HG03565 (cell line): ENCODE data around the gene LEMD1.
"Not testable (repeated sequence)": the region's sequence is repeated elsewhere in the genome, so short reads cannot be mapped to it uniquely, and the experiment has no call there.

Experiments
- ATAC-seq: cut with Tn5 transposase; IDR thresholded peaks from one replicate; pipeline ENCODE4 v1.9.1; 2021; ENCODE audit warnings: mild to moderate bottlenecking, moderate library complexity; ENCODE audit not compliant: unreplicated experiment

Gene LEMD1

DNA sequence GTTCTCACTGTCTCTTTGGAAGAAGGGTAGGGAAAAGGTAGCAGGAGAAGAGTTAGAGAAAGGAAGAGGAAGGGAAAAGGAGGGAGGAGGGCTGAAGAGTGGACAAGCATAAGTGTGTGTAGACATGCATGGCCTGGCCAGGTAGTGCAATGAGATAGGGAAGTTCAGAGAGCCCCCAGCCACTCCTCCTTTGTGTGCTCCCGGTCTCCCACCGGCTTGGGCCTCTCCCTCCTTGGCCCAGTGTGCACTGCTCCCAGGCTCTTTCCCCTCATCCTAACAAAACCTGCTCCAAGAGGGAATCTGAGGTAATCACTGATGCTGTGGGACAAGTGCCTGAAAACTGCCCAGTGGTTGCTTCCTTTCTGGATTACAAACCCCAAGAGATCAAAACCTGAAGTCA lies 10.3 kb upstream of the LEMD1 start:
- no peak for ATAC-seq

DNA sequence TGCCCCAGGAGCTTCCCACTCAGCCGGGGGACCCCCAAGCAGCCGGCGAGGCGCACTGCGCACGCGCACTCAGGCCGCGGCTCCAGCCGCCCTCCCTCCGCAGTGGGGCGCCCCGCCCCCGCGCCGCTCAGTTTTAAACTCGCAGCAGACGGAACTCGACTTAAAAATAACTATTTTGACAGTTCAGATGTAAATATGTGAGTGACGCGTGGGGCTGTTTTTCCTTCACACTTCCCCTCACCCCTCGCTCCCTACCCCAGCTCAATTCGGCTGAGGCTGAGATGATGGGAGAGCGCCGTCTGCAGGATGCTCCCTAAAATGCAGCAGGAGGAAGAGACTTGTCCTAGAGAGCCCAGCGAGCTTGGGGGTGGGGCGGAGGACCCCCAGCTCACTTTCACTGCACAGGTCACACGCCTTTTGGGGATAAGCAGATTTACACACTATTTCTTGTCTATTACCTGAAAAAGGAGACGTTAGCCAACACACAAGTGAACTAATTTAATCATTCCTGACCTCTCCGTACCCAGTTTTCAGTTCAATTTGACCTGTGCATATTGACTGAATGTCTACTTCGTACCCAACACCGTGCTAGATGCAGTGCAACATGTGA lies 8.9 kb upstream of the LEMD1 start:
- ATAC-seq = no peak

DNA sequence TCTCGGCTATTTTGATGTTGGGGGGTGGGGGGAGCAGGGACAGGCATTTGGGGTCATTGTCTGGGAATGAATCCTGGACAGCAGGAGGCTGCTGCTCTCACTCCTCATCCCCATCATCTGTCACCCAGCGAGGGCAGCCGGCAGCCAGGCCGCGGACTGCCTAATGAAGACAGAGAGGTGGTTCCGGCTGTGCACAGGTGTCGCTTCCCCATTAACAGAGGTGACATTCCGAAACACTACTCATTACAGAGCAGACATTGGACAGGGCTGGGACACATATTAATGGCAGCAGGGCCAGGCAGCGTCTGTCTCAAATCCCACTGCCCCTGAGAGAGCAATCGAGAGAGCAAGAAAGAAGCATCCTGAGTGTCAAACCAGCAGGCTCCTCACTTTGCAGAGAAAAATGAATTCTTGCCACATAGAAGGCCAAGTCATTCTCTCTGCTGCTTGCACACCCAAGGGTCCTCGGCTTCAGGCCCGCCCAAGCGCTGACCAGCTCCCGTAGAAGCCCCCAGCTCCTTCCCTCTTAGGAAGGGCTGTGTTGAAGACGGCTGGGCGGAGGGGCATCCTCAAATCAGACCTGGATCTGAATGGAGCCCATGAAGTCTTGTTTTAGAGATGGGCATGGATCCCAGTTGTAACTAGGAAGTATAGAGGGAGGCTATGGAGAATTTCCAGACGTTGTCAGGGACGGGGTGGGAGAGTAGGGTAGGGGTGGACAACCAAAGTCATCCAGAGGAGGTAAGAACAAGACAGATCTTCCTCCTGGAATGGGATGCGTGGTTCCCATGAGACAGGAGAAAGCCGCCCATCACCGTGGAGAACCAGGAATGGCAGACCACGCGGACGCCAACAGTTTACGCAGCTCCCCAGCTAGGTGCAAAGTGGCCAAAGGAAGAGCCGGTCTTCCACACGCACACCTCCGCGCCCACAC lies 8.2 kb upstream of the LEMD1 start:
- no peak for ATAC-seq

DNA sequence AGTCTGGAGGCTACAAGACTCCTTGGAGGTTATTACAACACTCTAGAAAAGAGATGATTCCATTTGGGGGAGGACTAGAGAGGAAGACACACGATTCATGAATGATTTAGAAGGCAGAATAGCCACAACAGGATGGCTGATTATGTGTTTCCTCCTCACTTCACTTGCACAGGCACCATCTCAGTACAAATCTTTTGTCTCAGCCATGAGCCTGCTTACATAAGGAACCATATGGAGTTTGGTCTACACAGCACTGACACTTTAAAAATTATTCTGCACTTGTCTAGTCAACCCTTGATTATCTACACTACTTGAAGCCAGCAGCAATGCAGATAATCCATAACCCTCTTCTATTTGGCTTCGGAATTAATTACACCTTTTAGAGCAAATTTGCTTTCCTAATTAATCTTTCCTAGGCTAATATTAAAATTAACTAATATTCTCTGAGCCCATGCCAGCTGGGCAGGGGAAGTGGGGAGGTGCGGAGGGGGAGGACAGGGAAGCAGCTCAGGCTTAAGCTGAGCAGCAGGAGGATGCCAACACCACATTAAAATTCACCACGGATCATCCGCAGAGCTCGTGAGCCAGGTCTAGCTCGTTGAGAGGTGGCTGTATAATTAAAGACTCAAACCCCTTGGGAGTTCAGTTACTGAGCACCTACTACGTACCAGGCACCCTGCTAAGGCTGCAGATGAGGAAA lies 3.2 kb upstream of the LEMD1 start:
- no peak for ATAC-seq

DNA sequence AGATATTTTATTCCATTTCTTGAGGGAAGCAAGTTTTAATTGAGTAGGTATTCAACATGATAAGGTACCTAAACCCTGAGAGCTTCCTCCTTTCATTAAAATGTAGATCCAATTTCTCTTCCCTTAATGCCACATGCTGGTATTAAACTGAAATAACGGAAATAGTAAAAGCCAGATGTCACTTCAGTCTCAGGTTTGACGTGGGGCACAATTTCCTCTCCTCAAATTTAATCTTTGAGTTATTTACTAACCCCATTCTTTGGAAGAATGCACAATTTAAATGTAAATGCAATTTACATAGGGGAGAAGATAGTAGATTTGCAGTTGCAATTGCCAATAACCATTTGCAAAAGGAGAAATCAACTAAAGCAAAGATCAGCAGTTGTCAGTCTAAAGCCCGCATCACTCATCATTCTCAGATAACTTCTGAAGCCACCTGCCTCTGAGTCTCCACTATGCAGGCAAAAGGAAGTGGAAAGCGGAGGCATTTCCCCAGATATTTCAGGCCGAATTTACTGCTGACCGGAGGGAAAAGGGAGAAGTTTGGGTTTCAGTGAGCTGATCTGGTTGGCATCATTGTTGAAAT lies 2.1 kb upstream of the LEMD1 start:
- no peak for ATAC-seq

DNA sequence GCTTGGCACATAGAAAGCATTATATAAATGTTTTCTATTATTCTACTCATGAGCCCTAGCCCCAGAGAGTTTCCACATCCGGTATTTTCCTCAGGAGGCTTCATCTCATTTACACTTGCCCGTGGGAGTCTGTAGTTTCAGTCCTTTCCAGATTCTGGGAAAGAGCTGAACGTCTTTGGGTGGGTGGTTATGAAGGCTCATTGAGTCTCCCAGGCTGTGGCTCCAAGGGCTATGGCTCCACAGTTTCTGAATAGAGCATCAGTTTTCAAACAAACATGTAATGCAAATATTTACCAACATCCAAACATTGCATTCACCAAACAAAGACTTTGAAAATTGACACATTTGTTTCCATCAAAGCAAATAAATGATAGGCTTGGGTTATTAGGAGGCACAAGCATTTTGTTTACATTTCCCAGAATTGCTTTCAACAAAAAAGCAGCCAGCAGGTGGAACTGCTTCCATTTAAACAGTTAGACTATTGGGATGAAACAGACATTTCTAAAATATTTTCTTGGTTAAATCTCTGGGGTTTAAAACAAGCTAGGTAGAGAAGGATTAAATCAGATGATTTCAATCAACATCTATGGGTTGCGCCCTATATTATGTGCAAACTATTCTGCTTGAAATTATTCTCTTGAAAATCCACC lies 1.3 kb upstream of the LEMD1 start:
- no peak for ATAC-seq

DNA sequence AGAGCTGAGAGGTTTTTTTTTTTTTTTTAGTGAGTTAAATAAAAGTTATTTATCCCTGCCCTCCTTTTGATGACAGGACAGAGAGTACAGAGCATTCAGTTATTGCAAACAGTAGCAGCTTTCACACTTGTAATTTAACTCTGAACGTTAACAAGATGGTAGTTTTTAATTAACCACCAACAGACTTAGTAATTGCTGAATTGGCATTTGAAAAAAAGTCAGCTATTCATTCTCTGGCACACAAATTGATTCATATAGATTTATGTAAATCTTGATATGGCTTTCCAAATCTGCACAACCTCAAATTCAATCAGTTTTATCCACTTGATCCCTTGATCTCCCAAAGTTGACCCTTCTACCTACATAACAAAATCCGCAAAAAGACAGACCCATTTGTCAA lies 918 bp downstream of the LEMD1 start:
- ATAC-seq = no peak

DNA sequence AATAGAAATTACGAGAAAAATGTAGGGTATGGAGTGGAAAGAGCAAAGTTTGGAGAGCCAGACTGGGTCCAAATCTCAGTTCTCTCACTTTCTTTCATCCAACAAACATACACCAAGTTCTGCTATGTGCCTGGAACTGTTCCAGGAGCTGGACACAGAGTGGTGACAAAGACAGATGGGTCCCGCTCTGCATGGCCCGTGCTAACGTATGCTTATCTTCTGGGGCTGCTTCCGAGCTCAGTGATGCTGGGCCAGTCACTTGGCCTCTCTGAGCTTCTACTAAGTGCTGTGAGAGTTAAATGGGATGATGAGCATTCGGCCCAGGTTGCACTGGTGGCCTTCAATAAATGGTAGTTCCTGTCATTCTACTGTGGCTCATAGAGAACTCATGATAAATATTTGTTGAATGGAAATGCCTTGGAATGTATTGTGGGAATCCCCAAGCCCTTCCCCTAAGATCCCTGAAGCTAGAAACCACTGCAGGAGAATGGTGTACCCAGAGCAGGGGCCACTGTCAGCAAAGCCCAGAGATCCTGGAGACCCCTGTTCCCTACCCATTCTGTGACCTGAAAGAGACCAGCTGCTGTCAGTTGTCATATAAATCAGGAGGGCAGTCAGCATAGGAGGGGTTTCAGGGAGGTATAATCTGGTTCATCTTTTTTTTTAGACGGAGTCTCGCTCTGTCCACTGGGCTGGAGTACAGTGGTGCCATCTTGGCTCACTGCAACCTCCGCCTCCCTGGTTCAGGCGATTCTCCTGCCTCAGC lies 3.8 kb downstream of the LEMD1 start:
- no peak for ATAC-seq

DNA sequence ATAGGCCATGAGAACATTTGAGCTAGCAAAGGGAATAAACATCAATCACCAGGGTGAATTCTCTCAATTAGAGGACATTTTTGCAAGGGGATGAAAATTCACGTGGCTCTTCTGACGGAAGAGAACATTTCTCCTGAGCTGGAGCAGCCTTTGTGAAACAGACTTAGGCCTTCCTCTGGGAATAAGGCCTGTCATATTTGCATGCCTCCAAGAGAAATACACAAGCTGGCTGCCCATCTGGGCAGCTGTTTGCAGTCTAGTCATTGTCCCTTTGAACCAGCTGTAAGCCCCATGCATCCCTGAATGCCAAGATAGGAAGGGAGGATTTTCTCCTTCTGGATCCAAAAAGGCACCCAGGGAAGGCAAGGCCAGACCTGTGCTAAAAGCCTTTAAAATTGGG lies 5.5 kb downstream of the LEMD1 start:
- ATAC-seq = no peak

DNA sequence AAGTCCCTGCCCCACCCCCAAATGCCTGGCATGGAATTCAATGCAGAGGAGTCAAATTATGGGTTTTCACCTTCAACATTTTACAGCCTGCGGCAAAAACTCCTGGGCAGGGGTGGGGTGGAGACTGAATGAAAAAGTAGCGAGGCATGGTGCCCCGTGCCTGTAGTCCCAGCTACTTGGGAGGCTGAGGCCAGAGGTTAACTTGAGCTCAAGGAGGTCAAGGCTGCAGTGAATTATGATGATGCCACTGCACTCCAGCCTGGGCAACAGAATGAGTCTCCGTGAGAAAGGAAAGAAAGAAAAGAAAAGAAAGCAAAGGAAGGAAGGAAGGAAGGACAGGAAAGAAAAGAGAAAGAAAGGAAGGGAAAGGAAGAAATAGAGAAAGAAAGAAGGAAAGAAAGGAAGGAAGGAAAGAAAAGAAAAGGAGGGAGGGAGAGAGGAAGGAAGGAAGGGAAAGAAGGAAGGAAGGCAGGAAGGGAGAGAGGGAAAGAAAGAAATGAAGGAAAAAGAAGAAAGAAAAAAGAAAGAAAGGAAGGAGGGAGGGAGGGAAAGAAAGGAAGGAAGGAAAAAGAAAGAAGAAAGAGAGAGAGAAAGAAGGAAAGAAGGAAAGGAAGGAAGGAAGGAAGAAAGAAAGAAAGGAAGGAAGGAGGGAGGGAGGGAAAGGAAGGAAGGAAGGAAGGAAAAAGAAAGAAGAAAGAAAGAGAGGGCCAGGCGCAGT lies 11.1 kb downstream of the LEMD1 start:
- ATAC-seq = no peak

DNA sequence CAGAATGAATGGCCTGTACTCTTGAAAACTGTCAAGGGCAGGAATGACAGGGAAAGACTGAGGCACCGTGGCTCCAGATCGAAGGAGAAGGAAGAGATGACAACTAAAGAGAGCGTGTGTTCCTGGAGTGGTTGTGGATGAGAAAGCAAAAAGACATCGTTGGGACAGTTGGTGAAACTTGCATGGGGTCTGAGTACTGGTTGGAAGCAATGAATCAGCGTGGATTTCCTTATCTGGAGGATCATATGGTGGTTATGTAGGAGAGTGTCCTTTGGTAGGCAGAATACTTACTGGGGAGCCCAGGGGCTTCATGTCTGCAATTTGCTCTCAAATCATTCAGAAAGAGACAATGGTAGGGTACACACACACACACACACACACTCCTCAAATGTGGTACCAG lies 13.9 kb downstream of the LEMD1 start:
- ATAC-seq = no peak

DNA sequence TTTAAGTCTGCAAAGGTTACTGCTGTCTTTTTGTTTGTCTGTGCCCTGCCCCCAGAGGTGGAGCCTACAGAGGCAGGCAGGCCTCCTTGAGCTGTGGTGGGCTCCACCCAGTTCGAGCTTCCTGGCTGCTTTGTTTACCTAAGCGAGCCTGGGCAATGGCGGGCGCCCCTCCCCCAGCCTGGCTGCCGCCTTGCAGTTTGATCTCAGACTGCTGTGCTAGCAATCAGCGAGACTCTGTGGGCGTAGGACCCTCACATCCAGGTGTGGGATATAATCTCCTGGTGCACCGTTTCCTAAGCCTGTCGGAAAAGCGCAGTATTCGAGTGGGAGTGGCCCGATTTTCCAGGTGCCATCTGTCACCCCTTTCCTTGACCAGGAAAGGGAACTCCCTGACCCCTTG lies 15.6 kb downstream of the LEMD1 start:
- not testable (repeated sequence) for ATAC-seq

DNA sequence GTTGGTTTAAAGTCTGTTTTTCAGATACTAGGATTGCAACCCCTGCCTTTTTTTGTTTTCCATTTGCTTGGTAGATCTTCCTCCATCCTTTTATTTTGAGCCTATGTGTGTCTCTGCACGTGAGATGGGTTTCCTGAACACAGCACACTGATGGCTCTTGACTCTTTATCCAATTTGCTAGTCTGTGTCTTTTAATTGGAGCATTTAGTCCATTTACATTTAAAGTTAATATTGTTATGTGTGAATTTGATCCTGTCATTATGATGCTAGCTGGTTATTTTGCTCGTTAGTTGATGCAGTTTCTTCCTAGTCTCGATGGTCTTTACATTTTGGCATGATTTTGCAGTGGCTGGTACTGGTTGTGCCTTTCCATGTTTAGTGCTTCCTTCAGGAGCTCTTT lies 17.4 kb downstream of the LEMD1 start:
- ATAC-seq = not testable (repeated sequence)

DNA sequence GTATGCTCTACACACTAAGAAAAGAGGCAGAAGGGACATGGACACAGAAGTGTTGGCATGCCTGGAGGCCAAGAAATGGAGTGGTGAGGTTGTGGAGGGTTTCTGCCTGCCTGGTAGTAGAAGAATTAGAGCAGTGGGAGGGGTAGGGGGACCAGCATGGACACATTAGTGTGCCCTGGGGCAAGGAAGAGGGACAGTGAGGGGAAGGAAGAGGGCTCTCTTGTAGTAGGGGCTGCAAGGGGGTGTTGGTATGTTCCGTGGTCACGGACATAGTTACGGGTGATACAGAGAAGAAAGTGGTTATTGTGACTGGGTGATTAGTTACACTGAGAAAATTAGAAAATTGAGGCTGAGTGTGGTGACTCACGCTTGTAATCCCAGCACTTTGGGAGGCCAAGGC lies 23.3 kb downstream of the LEMD1 start:
- no peak for ATAC-seq

DNA sequence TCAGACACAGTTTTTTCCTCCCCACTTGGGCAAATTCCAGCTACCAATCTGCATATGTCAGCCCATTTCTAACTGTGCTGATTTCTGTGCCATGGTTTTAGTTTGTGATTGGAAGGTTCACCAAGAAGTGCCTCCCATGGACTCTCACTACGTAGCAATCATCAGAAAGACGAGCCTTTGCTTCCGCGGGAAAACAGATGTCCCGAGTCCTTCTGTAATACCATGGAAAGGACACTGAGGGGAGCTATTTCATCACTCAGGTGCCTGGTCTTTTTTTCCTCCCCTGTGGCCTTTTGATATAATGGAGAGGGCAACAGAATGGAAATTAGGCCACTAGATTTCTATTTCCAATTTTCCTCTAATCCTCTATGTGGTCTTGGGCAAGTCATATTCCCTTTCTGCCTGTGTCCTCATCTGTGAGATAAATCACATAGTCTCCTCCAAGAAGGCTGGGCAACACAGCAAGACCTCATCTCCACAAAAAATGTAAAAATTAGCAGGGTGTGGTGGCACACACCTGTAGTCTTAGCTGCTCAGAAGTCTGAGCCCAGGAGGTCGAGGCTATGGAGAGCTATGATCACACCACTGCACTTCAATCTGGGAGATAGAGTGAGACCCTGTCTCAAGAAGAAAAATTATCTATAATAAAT lies 24.8 kb downstream of the LEMD1 start:
- no peak for ATAC-seq

DNA sequence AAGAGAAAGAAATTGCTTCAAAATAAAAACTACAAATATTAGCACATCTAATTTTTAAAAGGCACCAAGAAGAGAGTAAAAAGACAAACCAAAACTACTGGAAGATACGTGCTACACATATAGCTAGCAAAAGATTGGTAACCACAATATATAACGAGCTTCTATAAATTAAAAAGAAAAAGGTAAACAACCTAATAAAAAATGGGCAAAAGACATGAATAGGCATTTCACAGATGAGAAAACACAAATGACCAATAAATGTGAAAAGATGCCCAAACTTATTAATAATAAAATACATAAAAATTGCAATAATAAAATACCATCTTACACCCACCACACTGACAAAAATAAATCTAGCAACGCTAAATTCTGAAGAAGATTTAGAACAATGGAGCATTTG lies 26.2 kb downstream of the LEMD1 start:
- ATAC-seq = no peak

DNA sequence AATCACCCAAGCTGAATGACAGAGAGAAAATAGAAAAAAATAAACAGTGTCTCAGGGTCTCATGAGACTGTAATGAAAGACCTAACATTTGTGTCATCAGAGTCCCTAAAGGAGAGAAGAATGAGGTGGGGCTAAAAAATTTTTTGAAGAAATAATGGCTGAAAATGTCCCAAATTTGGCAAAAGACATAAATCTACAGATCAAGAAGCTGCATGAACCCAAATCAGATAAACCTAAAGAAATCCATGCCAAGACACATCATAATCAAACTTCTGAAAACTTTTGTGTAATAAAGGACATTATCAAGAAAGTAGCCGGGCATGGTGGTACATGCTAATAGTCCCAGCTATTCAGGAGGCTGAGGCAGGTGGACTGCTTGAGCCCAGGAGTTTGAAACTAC lies 29.2 kb downstream of the LEMD1 start:
- no peak for ATAC-seq

DNA sequence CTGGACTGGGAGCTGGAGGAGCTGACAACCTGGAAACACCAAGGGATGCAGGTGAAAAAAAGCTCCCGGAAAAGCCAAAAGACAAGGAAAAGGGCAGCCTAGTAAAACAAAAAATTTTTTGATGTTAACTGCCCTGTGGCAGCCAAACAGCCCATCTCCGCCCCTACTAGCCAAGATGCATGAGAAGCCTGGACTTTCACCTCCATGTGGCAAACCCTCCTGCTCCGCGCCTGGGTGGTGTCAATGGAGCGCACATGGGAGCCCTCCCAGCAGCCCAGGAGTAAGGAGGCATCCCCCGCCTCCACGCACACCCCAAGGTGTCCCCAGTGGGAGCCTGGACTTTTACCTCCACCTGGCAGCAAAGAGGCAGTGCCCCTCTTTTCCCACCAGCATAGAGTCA lies 30.5 kb downstream of the LEMD1 start:
- ATAC-seq = no peak

DNA sequence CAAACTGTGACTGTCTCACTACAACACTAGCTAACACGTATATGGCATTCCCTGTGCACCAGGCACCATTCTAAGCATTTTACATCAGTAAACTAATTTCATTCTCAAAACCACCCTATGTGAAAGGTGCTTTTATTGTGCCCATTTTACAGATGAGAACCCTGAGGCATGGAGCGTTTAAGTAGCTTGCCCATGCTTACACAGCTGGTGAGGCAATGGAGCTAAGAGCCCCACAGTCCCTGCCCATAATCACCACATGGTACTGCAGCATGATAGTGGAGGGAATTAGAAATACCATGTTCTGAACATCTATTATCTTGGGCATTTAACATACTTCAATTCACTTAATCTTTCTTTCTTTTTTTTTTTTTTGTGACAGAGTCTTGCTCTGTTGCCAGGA lies 34.0 kb downstream of the LEMD1 start:
- ATAC-seq = no peak
